Colonic mucosa (tissue), 4 donors: Measurements from ENCODE around the gene PKP3. TPM values are rescaled to one million over a fixed set of nuclear protein-coding genes. Genes with fewer than 3 reads are reported as not detected.

Experiments used
- DNase-seq: peaks from one replicate; pipeline ENCODE4 v3.0.0-alpha.2; 2020
- H3K27ac ChIP-seq: fragments of 200-600 bp; one replicate; pipeline ENCODE4 v1.8.0; 2021
- H3K27me3 ChIP-seq: fragments of 200-600 bp; one replicate; pipeline ENCODE4 v1.8.0; 2021
- H3K36me3 ChIP-seq: fragments of 200-600 bp; one replicate; pipeline ENCODE4 v1.8.0; 2021
- H3K4me1 ChIP-seq: fragments of 200-600 bp; one replicate; pipeline ENCODE4 v1.8.0; 2021; ENCODE audit warnings: mild to moderate bottlenecking
- H3K4me3 ChIP-seq: fragments of 200-600 bp; one replicate; pipeline ENCODE4 v1.8.0; 2021
- H3K9ac ChIP-seq, 2 donors: one replicate each; pipeline ENCODE4 v1.7.0; 2013; ENCODE audit warnings: control low read depth in 2 of 2, low read depth in 2 of 2, low read length in 2 of 2
- H3K9me3 ChIP-seq: fragments of 200-600 bp; one replicate; pipeline ENCODE4 v1.8.0; 2021
- CTCF ChIP-seq: fragments of 200-600 bp; IDR thresholded peaks from one replicate; pipeline ENCODE4 v1.8.0; 2022; ENCODE audit warnings: antibody characterized with exemption, mild to moderate bottlenecking
- intact Hi-C: fragments of 100-400 bp; cut with DNase I; formaldehyde crosslinking; loops from one replicate; pipeline ENCODE4 v1.14.1; 2022
- total RNA-seq, 2 donors: library from RNA; stranded (reverse); fragmentation: NEBNext Ultra II Directional in 1 of 2; extraction: Animal tissue kit (Norgen Biotek cat#: 25700) in 1 of 2; gene quantifications; one replicate each; pipeline ENCODE4 v1.2.1, GENCODE V29; 2021
- donor health status: healthy.
- donor health status: DM: no; HTN: no; CAD: no.
- donor health status: DM: no; HTN: no; CAD: no.

The PKP3 gene
- total RNA-seq, 2 donors from 2014 or later, result 167 to 247 TPM

- no peaks in the 10 kb centered on the region for H3K36me3 ChIP-seq
- H3K9me3 ChIP-seq, result no peaks in the 10 kb centered on the region
- no peak overlapping the region for H3K9ac ChIP-seq
- peaks cover 6% of the 10 kb centered on the region for H3K4me1 ChIP-seq
- intact Hi-C loops, result loop anchor here (5.0 kb wide), 1 partner anchor 48 kb away; no protein-coding TSS in a partner anchor
- H3K27me3 ChIP-seq, result no peaks in the 10 kb centered on the region
- no peak for DNase-seq
- H3K4me3 ChIP-seq, result no peak overlapping the region
- no peak overlapping the region for H3K27ac ChIP-seq
- TF ChIP-seq CTCF, result no peak
Observed at GRCh38 chr11:454043-454442, 60.0 kb downstream of the PKP3 start.

Other genes starting within 250 kb of the PKP3 start
- not detected for gene SCGB1C1, start 201.1 kb upstream of the PKP3 start, total RNA-seq
- 10 to 100 TPM; 51.0 to 62.2 TPM for gene BET1L, start 186.8 kb upstream of the PKP3 start, total RNA-seq
- 100 to 1,000 TPM in 1 of 2 donors, 10 to 100 TPM in 1; 69.3 to 112 TPM for gene RIC8A, start 186.5 kb upstream of the PKP3 start, total RNA-seq
- gene SIRT3, start 157.9 kb upstream of the PKP3 start, total RNA-seq, result 10 to 100 TPM; 15.1 to 16.9 TPM
- 100 to 1,000 TPM in 1 of 2 donors, 10 to 100 TPM in 1; 99.0 to 145 TPM for gene PSMD13, start 157.2 kb upstream of the PKP3 start, total RNA-seq
- under 1 TPM; 0.17 to 0.72 TPM for gene NLRP6, start 115.8 kb upstream of the PKP3 start, total RNA-seq
- gene PGGHG, start 105.1 kb upstream of the PKP3 start, total RNA-seq, result 10 to 100 TPM; 10.6 to 12.9 TPM
- not detected for gene IFITM5, start 94.7 kb upstream of the PKP3 start, total RNA-seq
- gene IFITM2, start 86.4 kb upstream of the PKP3 start, total RNA-seq, result 100 to 1,000 TPM in 1 of 2 donors, 10 to 100 TPM in 1; 74.1 to 115 TPM
- gene IFITM1, start 80.2 kb upstream of the PKP3 start, total RNA-seq, result 100 to 1,000 TPM in 1 of 2 donors, 10 to 100 TPM in 1; 63.3 to 101 TPM
- gene IFITM3, start 73.3 kb upstream of the PKP3 start, total RNA-seq, result 100 to 1,000 TPM; 132 to 160 TPM
- 1 to 10 TPM; 1.6 to 2.0 TPM for gene B4GALNT4, start 24.7 kb upstream of the PKP3 start, total RNA-seq
- gene SIGIRR, start 20.8 kb downstream of the PKP3 start, total RNA-seq, result 100 to 1,000 TPM in 1 of 2 donors, 10 to 100 TPM in 1; 91.4 to 177 TPM
- gene ANO9, start 47.8 kb downstream of the PKP3 start, total RNA-seq, result 100 to 1,000 TPM; 121 to 129 TPM
- 10 to 100 TPM; 20.6 to 27.6 TPM for gene PTDSS2, start 56.1 kb downstream of the PKP3 start, total RNA-seq
- gene RNH1, start 113.0 kb downstream of the PKP3 start, total RNA-seq, result 100 to 1,000 TPM; 106 to 140 TPM
- 10 to 100 TPM; 38.4 to 67.0 TPM for gene HRAS, start 141.4 kb downstream of the PKP3 start, total RNA-seq
- gene LRRC56, start 143.3 kb downstream of the PKP3 start, total RNA-seq, result 1 to 10 TPM; 2.8 to 3.2 TPM
- 10 to 100 TPM in 1 of 2 donors, 1 to 10 TPM in 1; 9.8 to 13.6 TPM for gene LMNTD2, start 166.5 kb downstream of the PKP3 start, total RNA-seq
- 100 to 1,000 TPM; 108 to 139 TPM for gene RASSF7, start 166.8 kb downstream of the PKP3 start, total RNA-seq
- gene PHRF1, start 182.3 kb downstream of the PKP3 start, total RNA-seq, result 10 to 100 TPM; 29.4 to 41.9 TPM
- 10 to 100 TPM; 22.1 to 25.6 TPM for gene IRF7, start 221.7 kb downstream of the PKP3 start, total RNA-seq
- gene CDHR5, start 230.7 kb downstream of the PKP3 start, total RNA-seq, result 100 to 1,000 TPM; 140 to 310 TPM
- 1 to 10 TPM; 1.1 to 3.2 TPM for gene SCT, start 233.0 kb downstream of the PKP3 start, total RNA-seq
- gene DRD4, start 243.1 kb downstream of the PKP3 start, total RNA-seq, result under 1 TPM; 0.69 to 0.79 TPM